RWPE2 (cell line): Measurements from ENCODE around the gene HSPA12A.

ENCODE experiments used
- ATAC-seq: fragments of 200-7000 bp; cut with Tn5 transposase; 3 replicates; pipeline ENCODE4 v1.9.1; 2021; ENCODE audit warnings: low read depth
- DNase-seq: peaks from one replicate; pipeline ENCODE4 v3.0.0-alpha.2; 2020; ENCODE audit warnings: low spot score
- H3K27ac ChIP-seq: fragments of 450-650 bp; 2 replicates; pipeline ENCODE4 v1.5.1; 2017; ENCODE audit warnings: mild to moderate bottlenecking; ENCODE audit not compliant: poor library complexity, severe bottlenecking
- H3K27me3 ChIP-seq: fragments of 250-450 bp; sonication (Bioruptor Pico); 2 replicates; pipeline ENCODE4 v1.5.1; 2021; ENCODE audit warnings: mild to moderate bottlenecking, moderate library complexity; ENCODE audit not compliant: insufficient read depth, poor library complexity, severe bottlenecking
- H3K36me3 ChIP-seq: fragments of 250-450 bp; sonication (Bioruptor Pico); 2 replicates; pipeline ENCODE4 v1.5.1; 2020; ENCODE audit warnings: low read depth, mild to moderate bottlenecking, moderate library complexity
- H3K4me1 ChIP-seq: fragments of 250-450 bp; sonication (Bioruptor Pico); 2 replicates; pipeline ENCODE4 v1.5.1; 2021; ENCODE audit warnings: mild to moderate bottlenecking, moderate library complexity; ENCODE audit not compliant: insufficient read depth, poor library complexity, severe bottlenecking
- H3K4me3 ChIP-seq: fragments of 250-450 bp; sonication (Bioruptor Pico); 2 replicates; pipeline ENCODE4 v1.5.1; 2021; ENCODE audit warnings: mild to moderate bottlenecking, moderate library complexity; ENCODE audit not compliant: severe bottlenecking
- H3K9me3 ChIP-seq: fragments of 250-450 bp; sonication (Bioruptor Pico); 2 replicates; pipeline ENCODE4 v1.5.1; 2021; ENCODE audit warnings: mild to moderate bottlenecking, moderate library complexity; ENCODE audit not compliant: severe bottlenecking
- CTCF ChIP-seq: fragments of 450-650 bp; IDR thresholded peaks from one replicate; pipeline ENCODE4 v1.5.1; 2017; ENCODE audit warnings: mild to moderate bottlenecking, moderate library complexity; ENCODE audit not compliant: poor library complexity, severe bottlenecking

Gene HSPA12A

GRCh38 chr10:116631871-116632295 is 110.5 kb downstream of the HSPA12A start:
- ATAC-seq, result no peak
- no peak overlapping the region for H3K27ac ChIP-seq
- TF ChIP-seq CTCF, result no peak
- H3K4me1 ChIP-seq, result no peaks in the 10 kb centered on the region
- H3K27me3 ChIP-seq, result peaks cover 8% of the 10 kb centered on the region
- no peak overlapping the region for H3K4me3 ChIP-seq
- no peaks in the 10 kb centered on the region for H3K36me3 ChIP-seq
- no peaks in the 10 kb centered on the region for H3K9me3 ChIP-seq
- no peak for DNase-seq

- no peaks in the 10 kb centered on the region for H3K4me1 ChIP-seq
- no peaks in the 10 kb centered on the region for H3K36me3 ChIP-seq
- H3K4me3 ChIP-seq, result no peak overlapping the region
- H3K27ac ChIP-seq, result no peak overlapping the region
- no peak for TF ChIP-seq CTCF
- H3K9me3 ChIP-seq, result no peaks in the 10 kb centered on the region
- peaks cover 13% of the 10 kb centered on the region for H3K27me3 ChIP-seq
- ATAC-seq (no peak), DNase-seq (no peak)
Observed at GRCh38 chr10:116630020-116630419, 112.3 kb downstream of the HSPA12A start.

- Histone ChIP-seq H3K27ac (no peak overlapping the region), H3K9me3 (no peaks in the 10 kb centered on the region), H3K36me3 (no peaks in the 10 kb centered on the region), H3K4me3 (no peak overlapping the region), H3K4me1 (no peaks in the 10 kb centered on the region), H3K27me3 (peaks cover 13% of the 10 kb centered on the region)
- DNase-seq (no peak), ATAC-seq (no peak)
- TF ChIP-seq CTCF, result no peak
Observed at GRCh38 chr10:116629340-116629739, 113.0 kb downstream of the HSPA12A start.

- Histone ChIP-seq H3K36me3 (no peaks in the 10 kb centered on the region), H3K27me3 (peaks cover 13% of the 10 kb centered on the region), H3K4me1 (no peaks in the 10 kb centered on the region), H3K27ac (no peak overlapping the region), H3K4me3 (peak overlapping the region; percentile 18), H3K9me3 (no peaks in the 10 kb centered on the region)
- peak; percentile 76 for TF ChIP-seq CTCF
- DNase-seq (no peak), ATAC-seq (peak; percentile 80)
Observed at GRCh38 chr10:116627386-116627933, 114.9 kb downstream of the HSPA12A start.

GRCh38 chr10:116626815-116627214 is 115.6 kb downstream of the HSPA12A start:
- Histone ChIP-seq H3K4me3 (no peak overlapping the region), H3K27me3 (peaks cover 13% of the 10 kb centered on the region), H3K4me1 (no peaks in the 10 kb centered on the region), H3K27ac (no peak overlapping the region), H3K36me3 (no peaks in the 10 kb centered on the region), H3K9me3 (no peaks in the 10 kb centered on the region)
- DNase-seq (no peak), ATAC-seq (no peak)
- no peak for TF ChIP-seq CTCF
